Activated CD4-positive, alpha-beta T cell treated with anti-CD3 and anti-CD28 coated beads, Interleukin-2, Interleukin-4, amounts not matched to agents 100 ng/mL and 50 ng/mL, durations not matched to agents 16 hours and 8 hours (primary cell): ENCODE results near the gene NHERF1.

Experiments used
- DNase-seq: peaks from one replicate; pipeline ENCODE4 v3.0.0-alpha.2; 2020; ENCODE audit warnings: low spot score

Gene NHERF1

GRCh38 chr17:74732042-74732867 is 16.2 kb upstream of the NHERF1 start:
- no peak for DNase-seq

GRCh38 chr17:74733365-74734122 is 14.9 kb upstream of the NHERF1 start:
- DNase-seq: no peak

GRCh38 chr17:74734256-74734655 is 14.2 kb upstream of the NHERF1 start:
- DNase-seq: no peak

- DNase-seq: no peak
These were observed 11.7 kb upstream of the NHERF1 start, which contains the start of gene RAB37 for GRCh38 chr17:74736513-74737298. Gene RAB37 (plus strand): TSS chr17:74737256. CDS start chr17:74737273, 17 bp downstream.

- peak; percentile 46 for DNase-seq
These were observed 11.0 kb upstream of the NHERF1 start for GRCh38 chr17:74737299-74738050.

GRCh38 chr17:74738051-74738996 is 10.1 kb upstream of the NHERF1 start:
- DNase-seq: peak; percentile 91

GRCh38 chr17:74739227-74739831 is 9.1 kb upstream of the NHERF1 start:
- DNase-seq: no peak

GRCh38 chr17:74740173-74740572 is 8.3 kb upstream of the NHERF1 start:
- no peak for DNase-seq

GRCh38 chr17:74740641-74741387 is 7.6 kb upstream of the NHERF1 start:
- no peak for DNase-seq

- peak; percentile 81 for DNase-seq
These were observed 6.3 kb upstream of the NHERF1 start for GRCh38 chr17:74742153-74742515.

- no peak for DNase-seq
These were observed 5.4 kb upstream of the NHERF1 start for GRCh38 chr17:74742978-74743545.

- DNase-seq: no peak
These were observed 4.7 kb upstream of the NHERF1 start for GRCh38 chr17:74743755-74744154.

- no peak for DNase-seq
These were observed 4.1 kb upstream of the NHERF1 start for GRCh38 chr17:74744349-74744713.

- DNase-seq: peak; percentile 88
These were observed 3.5 kb upstream of the NHERF1 start for GRCh38 chr17:74744714-74745547.

GRCh38 chr17:74745548-74746177 is 2.8 kb upstream of the NHERF1 start:
- DNase-seq: no peak

- no peak for DNase-seq
These were observed 2.1 kb upstream of the NHERF1 start for GRCh38 chr17:74746376-74746775.

GRCh38 chr17:74746922-74747321 is 1.5 kb upstream of the NHERF1 start:
- DNase-seq: no peak

GRCh38 chr17:74748279-74748528 is 224 bp upstream of the NHERF1 start:
- DNase-seq: no peak
